Mucosa of rectum (tissue), 2 donors: ENCODE data around the gene FOXD4L6.
"Not testable (repeated sequence)": the region's sequence is repeated elsewhere in the genome, so short reads cannot be mapped to it uniquely, and the experiment has no call there.

Experiments
- H3K27ac ChIP-seq, 2 donors: one replicate each; pipeline ENCODE4 v1.7.0; 2013; ENCODE audit warnings: inconsistent platforms in 2 of 2, low read depth in 2 of 2, low read length in 2 of 2
- H3K27me3 ChIP-seq, 2 donors: one replicate each; pipeline ENCODE4 v1.7.0; 2013; ENCODE audit warnings: low read length in 2 of 2; ENCODE audit not compliant: control insufficient read depth in 2 of 2, insufficient read depth in 2 of 2
- H3K36me3 ChIP-seq, 2 donors: one replicate each; pipeline ENCODE4 v1.7.0; 2013; ENCODE audit warnings: low read length in 2 of 2; ENCODE audit not compliant: control insufficient read depth in 2 of 2, insufficient read depth in 2 of 2
- H3K4me1 ChIP-seq, 2 donors: one replicate each; pipeline ENCODE4 v1.7.0; 2013; ENCODE audit warnings: low read length in 2 of 2, mild to moderate bottlenecking in 1 of 2; ENCODE audit not compliant: control insufficient read depth in 2 of 2, insufficient read depth in 2 of 2
- H3K4me3 ChIP-seq, 2 donors: one replicate each; pipeline ENCODE4 v1.7.0; 2013; ENCODE audit warnings: low read length in 2 of 2
- H3K9ac ChIP-seq, 2 donors: one replicate each; pipeline ENCODE4 v1.7.0; 2013; ENCODE audit warnings: low read length in 2 of 2, low read depth in 1 of 2, mild to moderate bottlenecking in 1 of 2
- H3K9me3 ChIP-seq, 2 donors: one replicate each; pipeline ENCODE4 v1.7.0; 2013; ENCODE audit warnings: low read length in 2 of 2; ENCODE audit not compliant: control insufficient read depth in 2 of 2
- donor health status: healthy.
- donor health status: Normal muscosa, but diverticular disease.

FOXD4L6 gene

GRCh38 chr9:41128581-41128980 lies at the start of gene FOXD4L6:
Gene FOXD4L6 (minus strand): TSS chr9:41128681. CDS start chr9:41128383, 298 bp downstream.
- not testable (repeated sequence) for H3K4me3 ChIP-seq, H3K36me3 ChIP-seq, H3K27me3 ChIP-seq, H3K27ac ChIP-seq, H3K9me3 ChIP-seq, H3K9ac ChIP-seq, H3K4me1 ChIP-seq

GRCh38 chr9:41174994-41175393 lies 46.5 kb upstream of the FOXD4L6 start:
- not testable (repeated sequence) for H3K4me3 ChIP-seq, H3K36me3 ChIP-seq, H3K4me1 ChIP-seq, H3K9ac ChIP-seq, H3K9me3 ChIP-seq, H3K27me3 ChIP-seq, H3K27ac ChIP-seq

GRCh38 chr9:41150116-41150515 lies 21.6 kb upstream of the FOXD4L6 start:
- not testable (repeated sequence) for H3K9ac ChIP-seq, H3K9me3 ChIP-seq, H3K27ac ChIP-seq, H3K4me1 ChIP-seq, H3K27me3 ChIP-seq, H3K36me3 ChIP-seq, H3K4me3 ChIP-seq

- not testable (repeated sequence) for H3K9me3 ChIP-seq, H3K27me3 ChIP-seq, H3K4me3 ChIP-seq, H3K36me3 ChIP-seq, H3K4me1 ChIP-seq, H3K9ac ChIP-seq, H3K27ac ChIP-seq
These were observed 13.4 kb upstream of the FOXD4L6 start for GRCh38 chr9:41141878-41142277.

- H3K36me3 ChIP-seq, H3K27ac ChIP-seq, H3K4me3 ChIP-seq, H3K9me3 ChIP-seq, H3K4me1 ChIP-seq, H3K9ac ChIP-seq, H3K27me3 ChIP-seq: not testable (repeated sequence)
These were observed 1.6 kb downstream of the FOXD4L6 start for GRCh38 chr9:41126746-41127446.

- not testable (repeated sequence) for H3K27ac ChIP-seq, H3K27me3 ChIP-seq, H3K36me3 ChIP-seq, H3K4me3 ChIP-seq, H3K9ac ChIP-seq, H3K9me3 ChIP-seq, H3K4me1 ChIP-seq
These were observed 2.5 kb downstream of the FOXD4L6 start for GRCh38 chr9:41125936-41126335.

GRCh38 chr9:41125109-41125658 lies 3.3 kb downstream of the FOXD4L6 start:
- not testable (repeated sequence) for H3K36me3 ChIP-seq, H3K4me1 ChIP-seq, H3K9ac ChIP-seq, H3K9me3 ChIP-seq, H3K4me3 ChIP-seq, H3K27me3 ChIP-seq, H3K27ac ChIP-seq

GRCh38 chr9:41124250-41125108 lies 4.0 kb downstream of the FOXD4L6 start:
- H3K4me3 ChIP-seq, H3K27ac ChIP-seq, H3K4me1 ChIP-seq, H3K36me3 ChIP-seq, H3K9me3 ChIP-seq, H3K27me3 ChIP-seq, H3K9ac ChIP-seq: not testable (repeated sequence)

GRCh38 chr9:41123812-41124211 lies 4.7 kb downstream of the FOXD4L6 start:
- not testable (repeated sequence) for H3K9me3 ChIP-seq, H3K27ac ChIP-seq

GRCh38 chr9:41123396-41123795 lies 5.1 kb downstream of the FOXD4L6 start:
- not testable (repeated sequence) for H3K4me3 ChIP-seq, H3K27ac ChIP-seq, H3K36me3 ChIP-seq, H3K4me1 ChIP-seq, H3K27me3 ChIP-seq, H3K9ac ChIP-seq, H3K9me3 ChIP-seq

More at GRCh38 chr9:41123812-41124211, 4.7 kb downstream of the FOXD4L6 start:
- not testable (repeated sequence) for H3K27me3 ChIP-seq, H3K9ac ChIP-seq, H3K4me3 ChIP-seq, H3K4me1 ChIP-seq, H3K36me3 ChIP-seq
